ENCODE results near the gene EEA1.

- TF ChIP-seq TAF1 (IDR thresholded peaks at IDR 0.05; ENCODE audit: borderline replicate concordance, insufficient read depth, low read length) (no peak), FOXP2 (optimal IDR thresholded peaks at IDR 0.05; ENCODE audit: borderline replicate concordance, extremely low read depth, extremely low read length, insufficient read depth) (no peak), POLR2AphosphoS5 (IDR thresholded peaks at IDR 0.05; ENCODE audit: low read depth, low read length) (no peak), REST (IDR thresholded peaks at IDR 0.05; ENCODE audit: insufficient read depth in 1 of 2, low read depth in 2 of 2, low read length in 2 of 2) (no peak), SIN3A (IDR thresholded peaks at IDR 0.05; ENCODE audit: borderline replicate concordance, insufficient read depth, low read length) (no peak)
These were observed 10.0 kb upstream of the EEA1 start for GRCh38 chr12:92939116-92939515.
